ENCODE measurements around the gene STYX. TPM values are rescaled to one million over a fixed set of nuclear protein-coding genes. Genes with fewer than 3 reads are reported as not detected.

The STYX gene
- total RNA-seq, 1 donor from 2014 or later = 11.8 TPM

- no peak for DNase-seq (ENCODE audit: low read depth)
- H3K36me3 ChIP-seq (ENCODE audit: control insufficient read depth, insufficient read depth, low read length) = no peaks in the 10 kb centered on the region
- no peaks in the 10 kb centered on the region for H3K27me3 ChIP-seq (ENCODE audit: control insufficient read depth, insufficient read depth, low read length)
- no peak for TF ChIP-seq CTCF (IDR thresholded peaks at IDR 0.05; ENCODE audit: insufficient read depth, low read length, poor library complexity, severe bottlenecking)
- no peak overlapping the region for H3K4me3 ChIP-seq (ENCODE audit: low read depth, low read length)
Observed at GRCh38 chr14:52693036-52693435, 36.9 kb upstream of the STYX start.

- Histone ChIP-seq H3K4me3 (ENCODE audit: low read depth, low read length) (no peak overlapping the region), H3K36me3 (ENCODE audit: control insufficient read depth, insufficient read depth, low read length) (no peaks in the 10 kb centered on the region), H3K27me3 (ENCODE audit: control insufficient read depth, insufficient read depth, low read length) (no peaks in the 10 kb centered on the region)
- no peak for TF ChIP-seq CTCF (IDR thresholded peaks at IDR 0.05; ENCODE audit: insufficient read depth, low read length, poor library complexity, severe bottlenecking)
- no peak for DNase-seq (ENCODE audit: low read depth)
Observed at GRCh38 chr14:52693532-52693931, 36.4 kb upstream of the STYX start.

- DNase-seq (ENCODE audit: low read depth) = peak; percentile 32
- TF ChIP-seq CTCF (IDR thresholded peaks at IDR 0.05; ENCODE audit: insufficient read depth, low read length, poor library complexity, severe bottlenecking) = no peak
Observed at GRCh38 chr14:52694761-52695480, 35.0 kb upstream of the STYX start.

GRCh38 chr14:52695481-52696091, 34.4 kb upstream of the STYX start, which contains the start of gene ERO1A:
TSS of gene ERO1A (minus strand) at chr14:52695558. CDS start at chr14:52695481, 77 bp downstream.
- peak within 1 kb of the TSS; percentile 98 for H3K4me3 ChIP-seq (ENCODE audit: low read depth, low read length)
- no peaks in the 10 kb centered on the region for H3K36me3 ChIP-seq (ENCODE audit: control insufficient read depth, insufficient read depth, low read length)
- peak; percentile 26 for DNase-seq (ENCODE audit: low read depth)
- H3K27me3 ChIP-seq (ENCODE audit: control insufficient read depth, insufficient read depth, low read length) = no peaks in the 10 kb centered on the region
- no peak for TF ChIP-seq CTCF (IDR thresholded peaks at IDR 0.05; ENCODE audit: insufficient read depth, low read length, poor library complexity, severe bottlenecking)

More at GRCh38 chr14:52694761-52695480, 35.0 kb upstream of the STYX start:
- Histone ChIP-seq H3K27me3 (ENCODE audit: control insufficient read depth, insufficient read depth, low read length) (no peaks in the 10 kb centered on the region), H3K4me3 (ENCODE audit: low read depth, low read length) (peak overlapping the region; percentile 98), H3K36me3 (ENCODE audit: control insufficient read depth, insufficient read depth, low read length) (no peaks in the 10 kb centered on the region)

- Histone ChIP-seq H3K36me3 (ENCODE audit: control insufficient read depth, insufficient read depth, low read length) (no peaks in the 10 kb centered on the region), H3K4me3 (ENCODE audit: low read depth, low read length) (no peak overlapping the region), H3K27me3 (ENCODE audit: control insufficient read depth, insufficient read depth, low read length) (no peaks in the 10 kb centered on the region)
- TF ChIP-seq CTCF (IDR thresholded peaks at IDR 0.05; ENCODE audit: insufficient read depth, low read length, poor library complexity, severe bottlenecking) = no peak
- DNase-seq (ENCODE audit: low read depth) = peak; percentile 7
Observed at GRCh38 chr14:52700701-52701172, 29.2 kb upstream of the STYX start.
